ENCODE results near the gene CT45A10.

- TF ChIP-seq EZH2phosphoT487 (IDR thresholded peaks at IDR 0.05; ENCODE audit: low read depth) (no peak), CTCF (IDR thresholded peaks at IDR 0.05; ENCODE audit: low read depth, low read length) (peak; percentile 45)
These were observed 30.1 kb upstream of the CT45A10 start for GRCh38 chrX:135923353-135923752.
